HG03097 (cell line): ENCODE results near the gene SLC7A10.
"Not testable (repeated sequence)": the region's sequence is repeated elsewhere in the genome, so short reads cannot be mapped to it uniquely, and the experiment has no call there.

Source experiments
- ATAC-seq: cut with Tn5 transposase; IDR thresholded peaks from one replicate; pipeline ENCODE4 v1.9.1; 2021; ENCODE audit not compliant: unreplicated experiment, low FRiP score

Gene SLC7A10

GRCh38 chr19:33189453-33189852 lies 36.2 kb downstream of the SLC7A10 start:
- ATAC-seq: no peak

DNA sequence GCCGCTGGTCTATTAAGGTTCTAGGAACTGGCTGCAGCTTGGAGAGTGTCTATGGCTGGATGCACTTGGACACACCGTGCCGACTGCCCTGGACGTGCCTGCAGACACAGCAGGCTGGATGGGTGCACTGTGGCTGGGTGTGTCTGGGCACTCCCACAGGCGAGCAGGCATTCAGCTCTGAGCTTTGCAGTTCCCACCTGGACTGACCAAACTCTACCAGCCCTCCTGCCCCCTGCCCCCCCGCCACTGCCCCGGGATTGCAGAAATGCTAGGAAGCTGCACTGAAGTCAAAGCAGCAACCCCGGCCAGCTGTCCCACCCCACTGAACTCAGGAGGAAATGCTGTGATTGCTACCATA lies 38.5 kb downstream of the SLC7A10 start:
- no peak for ATAC-seq

DNA sequence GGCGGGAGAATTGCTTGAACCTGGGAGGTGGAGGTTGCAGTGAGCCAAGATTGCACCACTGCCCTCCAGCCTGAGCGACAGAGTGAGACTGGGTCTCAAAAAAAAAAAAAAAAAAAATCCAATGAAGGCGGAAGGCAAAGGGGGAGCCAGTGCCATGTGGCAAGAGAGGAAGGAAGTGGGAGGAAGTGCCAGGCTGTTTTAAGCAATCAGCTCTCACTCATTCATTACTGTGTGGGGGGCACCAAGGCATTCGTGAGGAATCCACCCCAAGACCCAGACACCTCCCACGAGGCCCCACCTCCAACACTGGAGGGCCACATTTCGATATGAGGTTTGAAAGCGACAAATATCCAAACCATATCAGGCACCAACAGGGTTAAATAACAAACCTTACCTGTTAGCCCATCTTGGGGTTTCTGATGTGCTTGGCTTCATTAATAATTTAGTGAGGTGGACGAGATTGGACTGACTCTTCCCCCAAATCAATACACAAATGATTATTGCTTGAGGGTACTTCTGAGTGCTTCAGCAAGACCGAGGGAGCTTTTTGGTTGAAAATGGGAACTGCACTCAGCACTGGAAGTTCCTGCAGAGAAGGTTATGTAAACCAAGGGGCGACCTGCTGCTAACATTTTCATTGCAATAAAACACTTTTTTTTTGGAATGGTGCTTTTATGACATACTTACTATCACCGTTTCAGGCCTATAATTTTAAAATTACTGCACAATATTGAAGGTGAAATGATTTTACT lies 39.0 kb downstream of the SLC7A10 start:
- no peak for ATAC-seq

DNA sequence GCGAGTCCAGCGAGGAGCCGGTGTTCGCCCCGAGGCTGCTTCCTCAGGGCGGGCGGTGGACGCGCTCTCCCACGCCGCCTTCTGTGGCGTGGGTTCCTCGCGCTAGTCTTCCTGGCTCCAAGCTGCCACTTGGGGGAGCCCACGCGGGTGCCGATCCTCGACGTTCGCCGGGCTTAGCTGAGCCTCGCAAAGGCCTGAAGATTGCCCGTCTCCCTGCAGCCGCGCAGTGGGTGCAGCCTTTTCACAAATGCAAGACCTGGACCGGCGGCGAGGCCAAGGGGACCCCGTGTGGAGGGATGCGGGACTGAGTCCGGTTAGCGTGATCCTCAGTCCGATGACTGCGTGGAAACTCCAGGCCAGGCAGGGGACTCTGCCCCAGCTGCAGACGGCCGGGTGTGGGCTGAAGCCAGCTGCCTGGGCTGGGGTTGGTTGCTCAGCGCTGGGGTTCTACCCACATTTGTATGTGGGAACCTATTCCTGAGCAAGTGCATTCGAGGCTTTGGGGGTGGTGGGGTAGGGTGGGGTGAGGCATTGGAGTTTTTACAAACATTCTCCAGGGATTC lies 48.2 kb downstream of the SLC7A10 start:
- ATAC-seq: no peak

- ATAC-seq: peak; percentile 81
Measured at GRCh38 chr19:33176670-33177416, 48.8 kb downstream of the SLC7A10 start.

DNA sequence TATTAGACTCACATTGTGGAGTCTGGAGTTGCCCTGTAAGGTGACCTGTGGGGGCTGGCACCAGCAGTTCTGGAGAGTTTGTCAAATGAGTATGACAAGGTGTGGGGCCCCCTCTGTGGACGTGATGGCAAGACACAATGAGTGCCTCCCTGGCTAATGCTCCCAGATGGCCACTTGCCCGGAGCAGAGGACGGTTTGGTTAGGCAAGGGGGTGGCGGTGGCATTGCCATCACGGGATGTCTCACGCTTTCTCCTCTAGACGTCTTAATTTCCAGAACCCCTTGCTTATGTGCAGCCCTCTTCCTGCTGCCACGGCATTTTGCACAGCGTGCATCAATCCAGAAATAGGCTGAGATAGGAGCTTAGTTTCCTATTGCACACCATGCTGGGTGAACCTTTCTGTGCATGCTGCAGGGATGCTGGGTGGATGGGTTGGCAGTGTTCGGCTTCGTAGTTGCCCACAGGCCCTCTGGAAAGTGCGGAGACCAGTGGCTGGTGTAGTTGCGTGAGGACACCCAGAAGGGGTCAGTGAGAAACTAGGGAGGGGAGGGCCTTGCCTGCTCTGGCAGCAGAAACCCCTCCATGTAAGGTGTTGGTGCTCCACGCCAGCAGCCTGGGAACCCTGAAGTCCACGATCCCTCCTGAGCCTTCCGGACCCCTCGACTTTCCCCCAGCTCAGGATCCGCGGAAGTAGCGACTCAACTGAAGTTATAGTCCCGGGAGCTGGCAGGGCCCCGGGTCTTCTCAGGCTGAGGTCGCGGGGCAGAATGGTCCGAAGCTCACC lies 49.6 kb downstream of the SLC7A10 start:
- ATAC-seq: peak; percentile 9

DNA sequence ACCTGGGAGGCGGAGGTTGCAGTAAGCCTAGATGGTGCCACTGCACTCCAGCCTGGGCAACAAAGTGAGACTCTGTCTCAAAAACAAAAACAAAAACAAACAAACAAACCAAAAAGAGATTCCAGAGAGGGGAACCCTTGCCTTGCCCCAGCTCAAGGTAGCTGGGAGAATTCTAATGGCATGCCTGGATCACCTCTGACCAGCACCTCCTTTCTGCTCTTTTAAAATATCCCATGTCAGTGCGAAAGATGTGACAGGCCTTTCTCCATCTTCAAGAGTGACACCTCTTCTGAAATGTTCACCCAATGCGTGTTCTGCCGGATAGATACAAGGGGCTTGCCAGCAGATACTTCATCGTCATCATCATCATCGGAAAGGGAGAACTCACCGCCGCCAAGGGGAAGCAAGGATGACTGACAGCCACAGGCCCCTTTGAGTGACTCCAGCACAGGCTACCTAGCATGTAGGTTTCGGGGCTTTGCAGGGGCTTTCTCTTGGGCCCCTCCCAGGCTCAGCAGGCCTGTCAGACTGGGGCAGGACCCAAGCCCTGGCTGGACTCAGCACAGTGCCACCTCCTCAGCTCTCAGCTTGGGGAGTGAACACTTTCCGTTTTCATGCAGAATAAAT lies 50.4 kb downstream of the SLC7A10 start:
- no peak for ATAC-seq

DNA sequence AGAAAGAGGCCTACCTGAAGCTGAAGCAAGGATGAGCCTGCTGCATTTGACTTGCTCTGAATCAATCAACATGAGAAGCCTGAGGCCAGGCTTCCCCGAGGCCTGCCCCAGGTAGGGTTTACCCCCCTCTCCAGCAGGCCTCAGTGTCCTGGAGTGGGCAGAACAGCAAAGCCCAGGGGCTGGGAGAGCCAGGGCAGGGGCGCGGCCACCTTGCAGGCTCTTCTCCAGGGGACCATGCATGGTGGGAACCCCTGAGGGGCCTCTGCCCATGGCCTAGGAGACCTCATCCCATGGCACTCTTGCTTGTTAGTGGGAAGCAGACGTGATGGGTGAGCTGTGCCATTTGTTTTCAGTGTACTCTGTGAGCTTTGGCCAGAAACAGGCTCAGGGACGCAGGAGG lies 51.5 kb downstream of the SLC7A10 start:
- ATAC-seq: no peak

DNA sequence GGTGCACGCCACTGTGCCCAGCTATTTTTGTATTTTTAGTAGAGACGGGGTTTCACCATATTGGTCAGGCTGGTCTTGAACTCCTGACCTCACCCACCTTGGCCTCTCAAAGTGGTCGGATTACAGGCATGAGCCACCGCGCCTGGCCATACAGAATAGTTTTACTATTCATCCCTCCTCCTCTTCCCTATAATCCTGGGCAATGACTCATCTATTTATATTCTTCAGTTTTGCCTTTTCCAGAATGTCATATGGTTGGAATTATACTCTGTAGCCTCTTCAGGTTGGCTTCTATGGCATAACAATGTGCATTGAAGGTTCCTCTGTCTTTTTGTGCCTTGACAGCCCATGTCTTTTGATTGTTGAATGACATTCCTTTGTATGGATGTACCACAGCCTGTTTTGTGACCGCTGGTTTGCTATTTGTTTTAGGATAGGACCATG lies 53.7 kb downstream of the SLC7A10 start:
- no peak for ATAC-seq

DNA sequence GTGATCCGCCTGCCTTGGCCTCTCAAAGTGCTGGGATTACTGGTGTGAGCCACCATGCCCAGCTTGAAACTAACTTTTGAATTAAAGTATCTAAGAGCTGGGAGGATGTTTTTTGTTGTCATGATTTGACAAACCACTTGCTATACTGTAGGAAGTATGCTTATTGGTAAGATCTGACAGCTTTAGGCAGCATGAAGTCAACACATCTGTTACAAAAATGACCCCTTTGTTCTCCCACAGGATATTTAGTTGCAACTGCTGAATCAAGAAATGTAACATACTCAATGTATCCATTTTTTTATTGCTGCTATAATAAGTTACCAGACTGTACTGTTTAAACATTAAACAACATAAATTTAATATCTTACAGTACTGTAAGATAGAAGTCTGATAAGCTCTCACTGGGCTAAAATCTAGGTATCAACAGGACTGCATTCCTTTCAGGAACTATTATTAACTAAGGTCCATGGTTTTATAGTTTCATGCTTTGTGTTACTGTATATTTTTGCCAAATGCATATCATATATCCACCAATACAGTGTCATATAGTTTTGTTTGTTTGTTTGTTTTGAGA lies 54.3 kb downstream of the SLC7A10 start:
- ATAC-seq: no peak

GRCh38 chr19:33168528-33168927 lies 57.1 kb downstream of the SLC7A10 start:
- ATAC-seq: no peak

- ATAC-seq: no peak
Measured at GRCh38 chr19:33167438-33167837, 58.2 kb downstream of the SLC7A10 start.

DNA sequence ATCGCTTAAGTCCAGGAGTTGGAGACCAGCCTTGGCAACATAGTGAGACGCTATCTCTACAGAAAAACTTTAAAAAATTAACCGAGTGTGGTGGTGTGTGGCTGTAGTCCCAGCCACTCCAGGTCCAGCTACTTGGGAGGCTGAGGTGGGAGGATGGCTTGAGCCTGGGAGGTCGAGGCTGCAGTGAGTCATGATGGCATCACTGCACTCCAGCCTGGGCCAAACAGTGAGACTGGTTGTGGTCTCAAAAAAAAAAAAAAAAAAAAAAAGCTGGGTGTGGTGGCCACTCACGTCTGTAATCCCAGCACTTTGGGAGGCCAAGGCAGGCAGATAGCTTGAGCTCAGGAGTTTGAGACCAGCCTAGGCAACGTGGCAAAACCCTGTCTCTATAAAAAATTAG lies 59.6 kb downstream of the SLC7A10 start:
- ATAC-seq: not testable (repeated sequence)

- ATAC-seq: no peak
Measured at GRCh38 chr19:33163481-33163880, 62.2 kb downstream of the SLC7A10 start.

- ATAC-seq: no peak
Measured at GRCh38 chr19:33161201-33161600, 64.4 kb downstream of the SLC7A10 start.

DNA sequence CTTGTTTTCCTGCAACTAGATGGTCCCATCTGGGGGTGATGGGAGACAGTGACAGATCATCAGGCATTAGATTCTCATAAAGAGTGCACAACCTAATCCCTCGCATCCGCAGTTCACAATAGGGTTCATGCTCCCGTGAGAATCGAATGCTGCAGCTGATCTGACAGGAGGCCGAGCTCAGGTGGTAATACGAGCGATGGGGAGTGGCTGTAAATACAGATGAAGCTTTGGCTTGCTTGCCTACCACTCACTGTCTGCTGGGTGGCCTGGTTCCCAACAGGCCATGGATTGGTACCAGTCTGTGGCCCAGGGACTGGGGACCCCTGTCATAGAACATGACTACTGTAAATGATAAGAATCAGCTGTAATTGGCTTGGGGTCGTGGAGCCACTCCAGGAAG lies 65.8 kb downstream of the SLC7A10 start:
- no peak for ATAC-seq

DNA sequence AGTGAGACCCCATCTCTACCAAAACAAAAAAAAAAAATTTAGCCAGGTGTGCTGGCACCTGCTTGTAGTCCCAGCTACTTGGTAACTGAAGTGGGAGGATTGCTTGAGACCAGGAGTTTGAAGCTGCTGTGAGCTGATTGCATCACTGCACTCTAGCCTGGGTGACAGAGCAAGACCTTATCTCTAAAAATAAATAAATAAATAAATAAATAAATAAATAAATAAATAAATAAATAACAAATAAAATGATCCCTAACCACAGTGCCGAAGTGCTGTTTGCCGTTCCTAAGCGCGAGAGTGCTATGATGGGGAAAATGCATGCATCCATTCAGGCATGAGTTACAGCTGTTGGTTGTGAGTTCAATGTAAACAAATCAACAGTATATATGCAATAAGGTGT lies 66.5 kb downstream of the SLC7A10 start:
- no peak for ATAC-seq
